ENCODE data around the gene TSPYL6. TPM values are rescaled to one million over a fixed set of nuclear protein-coding genes. Genes with fewer than 3 reads are reported as not detected.

The TSPYL6 gene
- total and polyA plus RNA-seq, 2 of the 8 experiments (the other 6 are each of a cell fraction or from before 2014, with no cell fraction given) = not detected

DNA sequence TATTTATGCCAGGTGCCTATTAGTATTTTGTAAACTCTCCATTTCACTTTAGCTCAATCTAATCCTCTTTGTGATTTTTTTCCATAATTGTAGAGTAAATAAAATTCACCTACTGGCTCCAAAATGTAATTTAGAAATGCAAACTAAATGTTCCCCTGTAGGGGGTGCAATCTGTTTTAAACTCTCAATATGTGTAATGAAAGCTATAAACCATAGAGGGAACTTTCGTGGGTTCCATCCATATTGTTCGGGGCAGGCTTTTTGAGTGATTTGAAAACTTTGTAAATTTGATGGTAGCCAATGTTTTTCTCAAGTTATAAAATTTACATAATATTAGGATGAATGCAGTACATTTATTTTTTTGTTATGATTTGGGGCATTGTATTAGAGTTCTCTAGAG lies 49.4 kb downstream of the TSPYL6 start:
- H2BK5ac ChIP-seq (ENCODE audit: low read depth, low read length) = no peak overlapping the region
- H3K36me3 ChIP-seq (ENCODE audit: control insufficient read depth in 2 of 4, insufficient read depth in 4 of 4, low read length in 3 of 4) = no peaks in the 10 kb centered on the region
- no peak overlapping the region for H3K27ac ChIP-seq (ENCODE audit: low read depth, low read length)
- H3K9ac ChIP-seq (replicated peaks in 1 of 4; ENCODE audit: extremely low read depth in 1 of 4, low read depth in 3 of 4, low read length in 3 of 4) = no peak overlapping the region
- no peak overlapping the region for H3K4ac ChIP-seq (replicated peaks; ENCODE audit: insufficient read length, low read depth, low read length)
- H3K23ac ChIP-seq (ENCODE audit: insufficient read length) = no peak overlapping the region
- WGBS, 2 experiments (ENCODE audit: extremely low coverage in 1 of 2, insufficient coverage in 1 of 2, insufficient read length in 1 of 2, insufficient replicate concordance in 2 of 2, low coverage in 1 of 2, low lambda C conversion rate in 2 of 2, missing lambda C conversion rate in 1 of 2) = 86% methylated on average over 2 of the region's 2 CpGs; no CpG with 5 or more reads in 1 of the 2 experiments
- no peak overlapping the region for H3K56ac ChIP-seq (replicated peaks; ENCODE audit: insufficient read length, low read depth, low read length)
- H3K9me3 ChIP-seq (ENCODE audit: insufficient read depth in 2 of 2, low read depth in 1 of 2, low read length in 1 of 2) = no peaks in the 10 kb centered on the region
- TF ChIP-seq, protein P1, sequence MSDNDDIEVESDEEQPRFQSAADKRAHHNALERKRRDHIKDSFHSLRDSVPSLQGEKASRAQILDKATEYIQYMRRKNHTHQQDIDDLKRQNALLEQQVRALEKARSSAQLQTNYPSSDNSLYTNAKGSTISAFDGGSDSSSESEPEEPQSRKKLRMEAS (IDR thresholded peaks at IDR 0.05) = no peak
- TF ChIP-seq, protein P2, sequence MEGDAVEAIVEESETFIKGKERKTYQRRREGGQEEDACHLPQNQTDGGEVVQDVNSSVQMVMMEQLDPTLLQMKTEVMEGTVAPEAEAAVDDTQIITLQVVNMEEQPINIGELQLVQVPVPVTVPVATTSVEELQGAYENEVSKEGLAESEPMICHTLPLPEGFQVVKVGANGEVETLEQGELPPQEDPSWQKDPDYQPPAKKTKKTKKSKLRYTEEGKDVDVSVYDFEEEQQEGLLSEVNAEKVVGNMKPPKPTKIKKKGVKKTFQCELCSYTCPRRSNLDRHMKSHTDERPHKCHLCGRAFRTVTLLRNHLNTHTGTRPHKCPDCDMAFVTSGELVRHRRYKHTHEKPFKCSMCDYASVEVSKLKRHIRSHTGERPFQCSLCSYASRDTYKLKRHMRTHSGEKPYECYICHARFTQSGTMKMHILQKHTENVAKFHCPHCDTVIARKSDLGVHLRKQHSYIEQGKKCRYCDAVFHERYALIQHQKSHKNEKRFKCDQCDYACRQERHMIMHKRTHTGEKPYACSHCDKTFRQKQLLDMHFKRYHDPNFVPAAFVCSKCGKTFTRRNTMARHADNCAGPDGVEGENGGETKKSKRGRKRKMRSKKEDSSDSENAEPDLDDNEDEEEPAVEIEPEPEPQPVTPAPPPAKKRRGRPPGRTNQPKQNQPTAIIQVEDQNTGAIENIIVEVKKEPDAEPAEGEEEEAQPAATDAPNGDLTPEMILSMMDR (IDR thresholded peaks at IDR 0.05; ENCODE audit: control extremely low read depth in 1 of 3, insufficient read depth in 1 of 3, low read depth in 1 of 3, low read length in 3 of 3) = peak in 2 of 3 experiments; percentile 24 to 37; a peak in 2 of 4 replicates
- TF ChIP-seq, protein P3, sequence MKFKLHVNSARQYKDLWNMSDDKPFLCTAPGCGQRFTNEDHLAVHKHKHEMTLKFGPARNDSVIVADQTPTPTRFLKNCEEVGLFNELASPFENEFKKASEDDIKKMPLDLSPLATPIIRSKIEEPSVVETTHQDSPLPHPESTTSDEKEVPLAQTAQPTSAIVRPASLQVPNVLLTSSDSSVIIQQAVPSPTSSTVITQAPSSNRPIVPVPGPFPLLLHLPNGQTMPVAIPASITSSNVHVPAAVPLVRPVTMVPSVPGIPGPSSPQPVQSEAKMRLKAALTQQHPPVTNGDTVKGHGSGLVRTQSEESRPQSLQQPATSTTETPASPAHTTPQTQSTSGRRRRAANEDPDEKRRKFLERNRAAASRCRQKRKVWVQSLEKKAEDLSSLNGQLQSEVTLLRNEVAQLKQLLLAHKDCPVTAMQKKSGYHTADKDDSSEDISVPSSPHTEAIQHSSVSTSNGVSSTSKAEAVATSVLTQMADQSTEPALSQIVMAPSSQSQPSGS (IDR thresholded peaks at IDR 0.05; ENCODE audit: low read length) = no peak
- H2AFZ ChIP-seq (ENCODE audit: low read length) = no peak overlapping the region
- H2AK5ac ChIP-seq (ENCODE audit: low read depth, low read length) = no peak overlapping the region
- no peak overlapping the region for H4K5ac ChIP-seq (ENCODE audit: insufficient read length, low read depth, low read length)
- no peak overlapping the region for H2BK20ac ChIP-seq (ENCODE audit: low read length)
- no peak overlapping the region for H2BK12ac ChIP-seq (ENCODE audit: low read depth, low read length)
- H4K8ac ChIP-seq (ENCODE audit: extremely low read depth, insufficient read depth, low read length) = no peak overlapping the region
- no peak for DNase-seq (ENCODE audit: low read depth in 1 of 2, low spot score in 2 of 2)
- peaks cover 0 to 3% (median 0%) of the 10 kb centered on the region in 4 experiments; a peak in 2 of 7 replicates for H3K4me1 ChIP-seq (replicated peaks in 1 of 4; ENCODE audit: control insufficient read depth in 3 of 4, insufficient read depth in 4 of 4, low read length in 3 of 4)
- CTCF ChIA-PET (ENCODE audit: partially characterized antibody) = interaction anchor here (0.5 to 2.4 kb wide), 13 partner anchors 8 to 591 kb away, joined by 3 to 7 read pairs (median 4); no protein-coding TSS in a partner anchor
- no peak overlapping the region for H2BK120ac ChIP-seq (replicated peaks; ENCODE audit: low read depth, low read length)
- H3K18ac ChIP-seq (ENCODE audit: extremely low read depth, low read length) = no peak overlapping the region
- FAIRE-seq = peak; percentile 24
- H3K79me2 ChIP-seq (ENCODE audit: control insufficient read depth in 1 of 2, insufficient read depth in 2 of 2, low read length in 2 of 2) = no peaks in the 10 kb centered on the region
- no peak overlapping the region for H3K4me3 ChIP-seq (ENCODE audit: extremely low read depth in 1 of 4, insufficient read depth in 2 of 4, low read depth in 3 of 4, low read length in 4 of 4)
- no peaks in the 10 kb centered on the region for H3K79me1 ChIP-seq (ENCODE audit: low read depth, low read length)
- no peaks in the 10 kb centered on the region for H3K27me3 ChIP-seq (replicated peaks in 1 of 4; ENCODE audit: control insufficient read depth in 3 of 4, extremely low read depth in 1 of 4, insufficient read depth in 3 of 4, low read length in 3 of 4)
- H4K20me1 ChIP-seq (replicated peaks in 1 of 2; ENCODE audit: control insufficient read depth in 1 of 2, insufficient read depth in 2 of 2, low read length in 2 of 2) = no peaks in the 10 kb centered on the region
- POLR2A ChIA-PET (ENCODE audit: partially characterized antibody) = no interaction called here
- no peak overlapping the region for H3K14ac ChIP-seq (ENCODE audit: insufficient read length)
- no peak overlapping the region for H3K4me2 ChIP-seq (ENCODE audit: insufficient read depth in 1 of 2, low read depth in 2 of 2, low read length in 2 of 2)
- no peaks in the 10 kb centered on the region for H3K23me2 ChIP-seq (ENCODE audit: low read depth, low read length)
- H4K91ac ChIP-seq (replicated peaks; ENCODE audit: insufficient read length, low read length) = no peak overlapping the region
- no peak overlapping the region for H2BK15ac ChIP-seq (ENCODE audit: low read length)

Measured in H1 (cell line).